Astrocyte (in vitro differentiated cells and primary cell): ENCODE data around the gene NTN4. TPM values are rescaled to one million over a fixed set of nuclear protein-coding genes. Genes with fewer than 3 reads are reported as not detected.
A peak's percentile ranks its signal among the peaks of the same experiment; 100 is the strongest.

Experiments used
- DNase-seq: peaks from one replicate; pipeline ENCODE4 v3.0.0-alpha.2; 2010; ENCODE audit warnings: low read depth
- FAIRE-seq: peaks from 2 replicates; lab custom pipeline; 2011; peaks lifted over from hg19 to GRCh38; lab: Jason Lieb, UNC
- H2AFZ ChIP-seq: 2 replicates; pipeline ENCODE4 v1.6.0; 2012; ENCODE audit warnings: low read depth, low read length, inconsistent platforms
- H3K27ac ChIP-seq: 2 replicates; pipeline ENCODE4 v1.5.1; 2011; ENCODE audit warnings: low read depth, low read length, inconsistent platforms
- H3K27me3 ChIP-seq: 2 replicates; pipeline ENCODE4 v1.6.0; 2011; ENCODE audit warnings: low read length, inconsistent platforms; ENCODE audit not compliant: insufficient read depth
- H3K36me3 ChIP-seq: 2 replicates; pipeline ENCODE4 v1.5.1; 2011; ENCODE audit warnings: low read length, inconsistent platforms; ENCODE audit not compliant: insufficient read depth
- H3K4me1 ChIP-seq: 2 replicates; pipeline ENCODE4 v1.5.1; 2011; ENCODE audit warnings: low read length, inconsistent platforms; ENCODE audit not compliant: insufficient read depth
- H3K4me2 ChIP-seq: 2 replicates; pipeline ENCODE4 v1.6.0; 2012; ENCODE audit warnings: low read length, inconsistent platforms
- H3K4me3 ChIP-seq: 2 replicates; pipeline ENCODE4 v1.5.1; 2011; ENCODE audit warnings: low read depth, mild to moderate bottlenecking, low read length, inconsistent platforms; ENCODE audit not compliant: insufficient read depth
- H3K79me2 ChIP-seq: 2 replicates; pipeline ENCODE4 v1.6.0; 2012; ENCODE audit warnings: mild to moderate bottlenecking, low read length, inconsistent platforms; ENCODE audit not compliant: insufficient read depth
- H3K9ac ChIP-seq: 2 replicates; pipeline ENCODE4 v1.6.0; 2012; ENCODE audit warnings: mild to moderate bottlenecking, low read length, inconsistent platforms
- H3K9me3 ChIP-seq: 2 replicates; pipeline ENCODE4 v1.5.1; 2012; ENCODE audit warnings: low read depth, mild to moderate bottlenecking, low read length, inconsistent platforms; ENCODE audit not compliant: insufficient read depth
- H4K20me1 ChIP-seq: 2 replicates; pipeline ENCODE4 v1.6.0; 2012; ENCODE audit warnings: low read length, inconsistent platforms; ENCODE audit not compliant: insufficient read depth
- H3K27ac Mint-ChIP-seq: one replicate; pipeline ENCODE4 v1.8.0; 2021; ENCODE audit warnings: mild to moderate bottlenecking, mixed read lengths; ENCODE audit not compliant: unreplicated experiment
- H3K27me3 Mint-ChIP-seq: one replicate; pipeline ENCODE4 v1.8.0; 2021; ENCODE audit warnings: low read depth, mixed read lengths; ENCODE audit not compliant: unreplicated experiment
- H3K36me3 Mint-ChIP-seq: one replicate; pipeline ENCODE4 v1.8.0; 2021; ENCODE audit warnings: low read depth, mixed read lengths; ENCODE audit not compliant: unreplicated experiment
- H3K4me1 Mint-ChIP-seq: one replicate; pipeline ENCODE4 v1.8.0; 2021; ENCODE audit warnings: low read depth, mixed read lengths; ENCODE audit not compliant: unreplicated experiment
- H3K4me3 Mint-ChIP-seq: one replicate; pipeline ENCODE4 v1.8.0; 2021; ENCODE audit warnings: mild to moderate bottlenecking, moderate library complexity, mixed read lengths; ENCODE audit not compliant: unreplicated experiment
- H3K9me3 Mint-ChIP-seq: one replicate; pipeline ENCODE4 v1.8.0; 2021; ENCODE audit warnings: mild to moderate bottlenecking, mixed read lengths; ENCODE audit not compliant: unreplicated experiment
- CTCF ChIP-seq: IDR thresholded peaks from 2 replicates; pipeline ENCODE4 v1.5.1; 2011; ENCODE audit warnings: low read depth, mild to moderate bottlenecking, inconsistent platforms, low read length, moderate library complexity; ENCODE audit not compliant: insufficient read depth
- EZH2 ChIP-seq: IDR thresholded peaks from 2 replicates; pipeline ENCODE4 v1.6.1; 2012; ENCODE audit warnings: mild to moderate bottlenecking, low read length, inconsistent platforms; ENCODE audit not compliant: insufficient read depth
- total RNA-seq: library from RNA; stranded (reverse); gene quantifications from 2 replicates; pipeline ENCODE4 v1.2.1, GENCODE V29; 2021

NTN4 gene
- total RNA-seq, 1 donor from 2014 or later, result 28.9 TPM

DNA sequence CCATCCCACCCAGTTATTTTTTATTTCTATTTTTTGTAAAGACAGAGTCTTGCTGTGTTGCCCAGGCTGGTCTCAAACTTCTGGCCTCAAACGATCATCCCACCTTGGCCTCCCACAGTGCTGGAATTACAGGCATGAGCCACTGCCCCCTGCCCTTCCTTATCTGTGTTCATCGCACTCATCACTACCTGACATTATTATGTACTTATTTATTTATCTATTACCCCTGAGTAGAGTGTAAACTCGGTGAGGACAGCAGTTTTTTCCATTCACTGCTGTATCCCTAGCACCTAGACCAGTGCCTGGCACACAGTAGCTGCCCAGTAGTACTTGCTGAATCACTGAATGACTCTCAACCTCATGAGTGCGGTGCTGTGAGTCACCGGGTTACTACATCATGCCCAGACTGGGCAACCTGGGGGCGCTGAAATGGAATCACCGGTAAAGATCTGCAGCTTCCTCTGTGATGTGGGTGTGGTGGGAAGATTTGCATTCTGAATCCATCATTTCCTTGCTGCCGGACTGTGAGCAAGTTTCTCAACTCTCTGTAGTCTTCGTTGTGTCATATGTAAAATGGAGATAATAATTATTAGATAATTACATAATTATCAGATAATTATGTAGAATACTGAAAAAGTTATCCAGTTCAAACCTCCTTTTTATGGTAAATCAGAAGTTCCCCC, 157.4 kb downstream of the NTN4 start:
- Histone ChIP-seq H3K4me3 (no peak overlapping the region), H2AFZ (no peak overlapping the region), H3K36me3 (no peaks in the 10 kb centered on the region), H4K20me1 (no peaks in the 10 kb centered on the region), H3K9ac (peak overlapping the region; percentile 57), H3K9me3 (no peaks in the 10 kb centered on the region), H3K27me3 (no peaks in the 10 kb centered on the region), H3K27ac (peak overlapping the region; percentile 69), H3K4me1 (peaks cover 25% of the 10 kb centered on the region), H3K4me2 (no peak overlapping the region), H3K79me2 (no peaks in the 10 kb centered on the region)
- TF ChIP-seq EZH2 (no peak), CTCF (no peak)
- peaks cover 14% of the 10 kb centered on the region for H3K4me1 Mint-ChIP-seq
- DNase-seq, result peak; percentile 89
- no peak for FAIRE-seq
- H3K27me3 Mint-ChIP-seq, result peaks cover 5% of the 10 kb centered on the region
- H3K4me3 Mint-ChIP-seq, result no peak overlapping the region
- H3K36me3 Mint-ChIP-seq, result no peaks in the 10 kb centered on the region
- H3K9me3 Mint-ChIP-seq, result peaks cover 2% of the 10 kb centered on the region
- no peak overlapping the region for H3K27ac Mint-ChIP-seq

DNA sequence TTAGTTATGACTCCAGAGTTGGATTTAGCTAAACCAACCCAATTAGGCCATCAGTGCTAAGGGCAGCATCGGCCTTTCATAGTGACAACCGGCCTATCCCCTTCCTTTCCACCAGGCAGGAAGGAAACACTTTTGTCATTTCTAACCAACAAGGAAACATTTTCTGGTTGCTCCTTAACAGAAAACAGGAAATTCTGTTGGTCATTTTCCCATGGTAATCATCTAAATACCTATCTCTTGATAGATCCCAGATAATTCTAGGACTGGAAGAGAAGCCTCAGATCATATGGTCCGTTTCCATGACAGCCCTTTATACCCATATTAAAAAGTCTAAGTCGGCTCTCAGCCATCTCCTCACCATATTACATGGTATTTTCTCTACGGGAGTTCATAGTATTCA, 160.1 kb downstream of the NTN4 start:
- H3K4me3 Mint-ChIP-seq, result no peak overlapping the region
- Histone ChIP-seq H3K4me2 (no peak overlapping the region), H3K4me3 (no peak overlapping the region), H4K20me1 (no peaks in the 10 kb centered on the region), H3K27ac (no peak overlapping the region), H2AFZ (no peak overlapping the region), H3K4me1 (peaks cover 19% of the 10 kb centered on the region), H3K9me3 (no peaks in the 10 kb centered on the region), H3K36me3 (no peaks in the 10 kb centered on the region), H3K79me2 (no peaks in the 10 kb centered on the region), H3K9ac (no peak overlapping the region), H3K27me3 (no peaks in the 10 kb centered on the region)
- FAIRE-seq (no peak), DNase-seq (no peak)
- no peak overlapping the region for H3K27ac Mint-ChIP-seq
- TF ChIP-seq EZH2 (no peak), CTCF (no peak)
- H3K27me3 Mint-ChIP-seq, result peaks cover 2% of the 10 kb centered on the region
- peaks cover 14% of the 10 kb centered on the region for H3K4me1 Mint-ChIP-seq
- peaks cover 2% of the 10 kb centered on the region for H3K9me3 Mint-ChIP-seq
- H3K36me3 Mint-ChIP-seq, result no peaks in the 10 kb centered on the region

GRCh38 chr12:95629392-95629791, 161.2 kb downstream of the NTN4 start:
- peaks cover 18% of the 10 kb centered on the region for H3K4me1 ChIP-seq
- H3K79me2 ChIP-seq, result no peaks in the 10 kb centered on the region
- DNase-seq (no peak), FAIRE-seq (no peak)
- H3K27ac Mint-ChIP-seq, result no peak overlapping the region
- H3K27me3 ChIP-seq, result no peaks in the 10 kb centered on the region
- no peaks in the 10 kb centered on the region for H3K36me3 ChIP-seq
- peaks cover 2% of the 10 kb centered on the region for H3K9me3 Mint-ChIP-seq
- peaks cover 7% of the 10 kb centered on the region for H3K4me1 Mint-ChIP-seq
- H3K4me3 Mint-ChIP-seq, result no peak overlapping the region
- no peak overlapping the region for H3K9ac ChIP-seq
- H3K27ac ChIP-seq, result no peak overlapping the region
- H3K9me3 ChIP-seq, result no peaks in the 10 kb centered on the region
- no peak overlapping the region for H3K4me3 ChIP-seq
- H4K20me1 ChIP-seq, result no peaks in the 10 kb centered on the region
- TF ChIP-seq EZH2 (no peak), CTCF (no peak)
- no peaks in the 10 kb centered on the region for H3K36me3 Mint-ChIP-seq
- H3K27me3 Mint-ChIP-seq, result peaks cover 2% of the 10 kb centered on the region
- no peak overlapping the region for H3K4me2 ChIP-seq
- H2AFZ ChIP-seq, result no peak overlapping the region
